ENCODE results near the gene LARGE1. TPM values are rescaled to one million over a fixed set of nuclear protein-coding genes. Genes with fewer than 3 reads are reported as not detected.

The LARGE1 gene
- total and polyA plus RNA-seq, 2 of the 4 experiments (the other 2 are of a cell fraction) = 6.2 to 12.4 TPM

DNA sequence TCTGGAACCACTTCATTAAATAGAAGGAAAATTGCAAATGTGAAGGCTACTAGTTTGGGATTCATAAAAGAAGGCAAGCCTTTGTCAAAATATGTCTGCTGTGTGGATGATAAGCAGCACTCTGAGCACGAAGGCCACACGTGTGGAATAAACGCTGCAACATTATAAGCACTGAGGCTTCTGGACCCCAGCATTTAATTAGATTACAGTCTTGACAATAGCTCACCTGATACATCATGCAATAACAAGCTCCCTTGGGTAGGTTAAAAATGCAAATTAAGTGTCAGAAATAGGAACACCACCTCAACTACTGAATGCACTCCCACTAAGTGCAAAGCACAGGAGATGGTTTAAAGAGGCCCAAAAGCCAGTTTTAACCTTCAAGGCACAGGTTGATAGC lies 179.3 kb downstream of the LARGE1 start:
- WGBS, 2 experiments (ENCODE audit: extremely low coverage in 2 of 2, insufficient read length in 1 of 2) = no CpG with 5 or more reads among the region's 3 CpGs
- no peaks in the 10 kb centered on the region for H3K4me1 ChIP-seq (ENCODE audit: control insufficient read depth, insufficient read depth, low read length)
- no peak for ATAC-seq (ENCODE audit: low read depth)
- no peaks in the 10 kb centered on the region for H3K36me3 ChIP-seq (ENCODE audit: control insufficient read depth, insufficient read depth, low read length)
- POLR2A ChIA-PET (ENCODE audit: unreplicated experiment) = no interaction called here
- peaks cover 0 to 4% of the 10 kb centered on the region in 2 experiments; a peak in 1 of 4 replicates for H3K79me1 ChIP-seq (ENCODE audit: low read depth in 1 of 2, low read length in 2 of 2)
- dilution Hi-C loops (cut with HindIII; ENCODE audit: low sequenced_read_pairs, unreplicated experiment) (no loop called here), in situ Hi-C loops (cut with MboI; ENCODE audit: low sequenced_read_pairs) (no loop called here), intact Hi-C loops (cut with micrococcal nuclease) (no loop called here)
- no peak overlapping the region for H2BK15ac ChIP-seq (ENCODE audit: low read depth, low read length)
- no peaks in the 10 kb centered on the region for H3K9me1 ChIP-seq (ENCODE audit: insufficient read depth, low read length)
- no peak overlapping the region for H3K23ac ChIP-seq (ENCODE audit: low read depth, low read length)
- no peak overlapping the region for H2BK20ac ChIP-seq (ENCODE audit: low read depth, low read length)
- no peaks in the 10 kb centered on the region for H3K9me3 ChIP-seq (ENCODE audit: control insufficient read depth, insufficient read depth, low read length)
- no peak overlapping the region for H3K27ac ChIP-seq (ENCODE audit: insufficient read depth, low read length)
- BruUV-seq (replicated peaks) = no TSS peak
- CTCF ChIA-PET = no interaction called here
- H3K4ac ChIP-seq (ENCODE audit: low read depth, low read length) = no peak overlapping the region
- H2BK5ac ChIP-seq (ENCODE audit: low read depth, low read length, poor library complexity, severe bottlenecking) = no peak overlapping the region
- no peak overlapping the region for H2AFZ ChIP-seq (replicated peaks; ENCODE audit: low read length, poor library complexity)
- H2AK9ac ChIP-seq (replicated peaks; ENCODE audit: low read depth, low read length, poor library complexity) = no peak overlapping the region
- H3K18ac ChIP-seq (ENCODE audit: low read depth, low read length) = no peak overlapping the region
- H2BK120ac ChIP-seq (ENCODE audit: low read depth, low read length) = no peak overlapping the region
- H4K20me1 ChIP-seq (ENCODE audit: insufficient read depth, low read length) = no peaks in the 10 kb centered on the region; the same call in 1 of the 2 replicates
- no peak overlapping the region for H4K91ac ChIP-seq (ENCODE audit: insufficient read depth, low read depth, low read length)
- H3K14ac ChIP-seq (replicated peaks; ENCODE audit: low read depth, low read length) = no peak overlapping the region
- no peak overlapping the region for H3K56ac ChIP-seq (ENCODE audit: extremely low read depth, insufficient read depth, low read length)
- H3K9ac ChIP-seq (ENCODE audit: low read depth, low read length) = no peak overlapping the region
- no peak overlapping the region for H4K8ac ChIP-seq (ENCODE audit: low read depth in 2 of 2, low read length in 2 of 2)
- H3K4me2 ChIP-seq (ENCODE audit: low read depth, low read length) = no peak overlapping the region
- TF ChIP-seq NFE2L2 (IDR thresholded peaks at IDR 0.05; ENCODE audit: low read depth, low read length) (no peak), RFX5 (IDR thresholded peaks at IDR 0.05; ENCODE audit: low read depth, low read length) (no peak)
- TF ChIP-seq, protein P1, sequence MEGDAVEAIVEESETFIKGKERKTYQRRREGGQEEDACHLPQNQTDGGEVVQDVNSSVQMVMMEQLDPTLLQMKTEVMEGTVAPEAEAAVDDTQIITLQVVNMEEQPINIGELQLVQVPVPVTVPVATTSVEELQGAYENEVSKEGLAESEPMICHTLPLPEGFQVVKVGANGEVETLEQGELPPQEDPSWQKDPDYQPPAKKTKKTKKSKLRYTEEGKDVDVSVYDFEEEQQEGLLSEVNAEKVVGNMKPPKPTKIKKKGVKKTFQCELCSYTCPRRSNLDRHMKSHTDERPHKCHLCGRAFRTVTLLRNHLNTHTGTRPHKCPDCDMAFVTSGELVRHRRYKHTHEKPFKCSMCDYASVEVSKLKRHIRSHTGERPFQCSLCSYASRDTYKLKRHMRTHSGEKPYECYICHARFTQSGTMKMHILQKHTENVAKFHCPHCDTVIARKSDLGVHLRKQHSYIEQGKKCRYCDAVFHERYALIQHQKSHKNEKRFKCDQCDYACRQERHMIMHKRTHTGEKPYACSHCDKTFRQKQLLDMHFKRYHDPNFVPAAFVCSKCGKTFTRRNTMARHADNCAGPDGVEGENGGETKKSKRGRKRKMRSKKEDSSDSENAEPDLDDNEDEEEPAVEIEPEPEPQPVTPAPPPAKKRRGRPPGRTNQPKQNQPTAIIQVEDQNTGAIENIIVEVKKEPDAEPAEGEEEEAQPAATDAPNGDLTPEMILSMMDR (conservative IDR thresholded peaks at IDR 0.05; ENCODE audit: low read depth, low read length) = no peak
- no peak for DNase-seq
- no peaks in the 10 kb centered on the region for H3K27me3 ChIP-seq (ENCODE audit: control insufficient read depth, insufficient read depth, low read length)
- H4K5ac ChIP-seq (ENCODE audit: low read depth, low read length) = no peak overlapping the region
- H2AK5ac ChIP-seq (ENCODE audit: low read depth, low read length) = no peak overlapping the region
- no peak overlapping the region for H3K4me3 ChIP-seq (ENCODE audit: insufficient read depth, low read depth, low read length)

Measured in IMR-90 (cell line).